Duodenal mucosa (tissue), 2 donors: ENCODE data around the gene RABGAP1L.

Experiments
- H3K27ac ChIP-seq: one replicate; pipeline ENCODE4 v1.7.0; 2013; ENCODE audit warnings: low read depth, low read length
- H3K27me3 ChIP-seq, 2 donors: one replicate each; pipeline ENCODE4 v1.7.0; 2013; ENCODE audit warnings: low read length in 2 of 2, control low read depth in 1 of 2; ENCODE audit not compliant: insufficient read depth in 2 of 2, control insufficient read depth in 1 of 2
- H3K36me3 ChIP-seq, 2 donors: one replicate each; pipeline ENCODE4 v1.7.0; 2013; ENCODE audit warnings: low read length in 2 of 2, control low read depth in 1 of 2; ENCODE audit not compliant: insufficient read depth in 2 of 2, control insufficient read depth in 1 of 2
- H3K4me1 ChIP-seq, 2 donors: one replicate each; pipeline ENCODE4 v1.7.0; 2013; ENCODE audit warnings: low read length in 2 of 2, control low read depth in 1 of 2; ENCODE audit not compliant: insufficient read depth in 2 of 2, control insufficient read depth in 1 of 2
- H3K4me3 ChIP-seq, 2 donors: one replicate each; pipeline ENCODE4 v1.7.0; 2013; ENCODE audit warnings: low read length in 2 of 2, low read depth in 1 of 2
- H3K9ac ChIP-seq, 2 donors: one replicate each; pipeline ENCODE4 v1.7.0; 2013; ENCODE audit warnings: low read length in 2 of 2, low read depth in 1 of 2
- H3K9me3 ChIP-seq, 2 donors: one replicate each; pipeline ENCODE4 v1.7.0; 2013; ENCODE audit warnings: low read length in 2 of 2, control low read depth in 1 of 2; ENCODE audit not compliant: control insufficient read depth in 1 of 2

Gene RABGAP1L

GRCh38 chr1:174262349-174263241 lies 103.3 kb downstream of the RABGAP1L start:
- no peak overlapping the region for H3K9ac ChIP-seq
- H3K27me3 ChIP-seq, result no peaks in the 10 kb centered on the region
- H3K9me3 ChIP-seq, result no peaks in the 10 kb centered on the region
- no peaks in the 10 kb centered on the region for H3K36me3 ChIP-seq
- peaks cover 6 to 10% of the 10 kb centered on the region in 2 donors for H3K4me1 ChIP-seq
- H3K27ac ChIP-seq, result no peak overlapping the region
- H3K4me3 ChIP-seq, result no peak overlapping the region

- Histone ChIP-seq H3K27me3 (no peaks in the 10 kb centered on the region), H3K4me3 (no peak overlapping the region), H3K4me1 (peaks cover 10 to 15% of the 10 kb centered on the region in 2 donors), H3K9ac (no peak overlapping the region), H3K36me3 (no peaks in the 10 kb centered on the region), H3K27ac (no peak overlapping the region), H3K9me3 (no peaks in the 10 kb centered on the region)
Observed at GRCh38 chr1:174265282-174265681, 106.0 kb downstream of the RABGAP1L start.

- Histone ChIP-seq H3K27me3 (no peaks in the 10 kb centered on the region), H3K9ac (no peak overlapping the region), H3K9me3 (no peaks in the 10 kb centered on the region), H3K4me3 (no peak overlapping the region), H3K27ac (no peak overlapping the region), H3K36me3 (no peaks in the 10 kb centered on the region), H3K4me1 (peaks cover 10 to 15% of the 10 kb centered on the region in 2 donors)
Observed at GRCh38 chr1:174266476-174266875, 107.2 kb downstream of the RABGAP1L start.

GRCh38 chr1:174266991-174267612 lies 107.8 kb downstream of the RABGAP1L start:
- Histone ChIP-seq H3K4me3 (no peak overlapping the region), H3K27me3 (no peaks in the 10 kb centered on the region), H3K9ac (no peak overlapping the region), H3K4me1 (peaks cover 10 to 15% of the 10 kb centered on the region in 2 donors), H3K9me3 (no peaks in the 10 kb centered on the region), H3K36me3 (no peaks in the 10 kb centered on the region), H3K27ac (no peak overlapping the region)

- peaks cover 10 to 15% of the 10 kb centered on the region in 2 donors for H3K4me1 ChIP-seq
- H3K36me3 ChIP-seq, result no peaks in the 10 kb centered on the region
- H3K9me3 ChIP-seq, result no peaks in the 10 kb centered on the region
- no peak overlapping the region for H3K9ac ChIP-seq
- H3K27ac ChIP-seq, result no peak overlapping the region
- no peaks in the 10 kb centered on the region for H3K27me3 ChIP-seq
- H3K4me3 ChIP-seq, result no peak overlapping the region
Observed at GRCh38 chr1:174269989-174270651, 110.8 kb downstream of the RABGAP1L start.

- no peaks in the 10 kb centered on the region for H3K27me3 ChIP-seq
- no peak overlapping the region for H3K9ac ChIP-seq
- no peaks in the 10 kb centered on the region for H3K36me3 ChIP-seq
- no peak overlapping the region for H3K27ac ChIP-seq
- H3K4me3 ChIP-seq, result no peak overlapping the region
- peaks cover 0 to 10% of the 10 kb centered on the region in 2 donors for H3K4me1 ChIP-seq
- no peaks in the 10 kb centered on the region for H3K9me3 ChIP-seq
Observed at GRCh38 chr1:174273190-174273589, 113.9 kb downstream of the RABGAP1L start.

- Histone ChIP-seq H3K4me3 (no peak overlapping the region), H3K9me3 (no peaks in the 10 kb centered on the region), H3K27me3 (no peaks in the 10 kb centered on the region), H3K36me3 (no peaks in the 10 kb centered on the region), H3K9ac (no peak overlapping the region), H3K4me1 (peaks cover 0 to 10% of the 10 kb centered on the region in 2 donors), H3K27ac (no peak overlapping the region)
Observed at GRCh38 chr1:174273776-174274175, 114.5 kb downstream of the RABGAP1L start.

GRCh38 chr1:174274452-174274851 lies 115.1 kb downstream of the RABGAP1L start:
- H3K27ac ChIP-seq, result no peak overlapping the region
- H3K9ac ChIP-seq, result no peak overlapping the region
- no peaks in the 10 kb centered on the region for H3K9me3 ChIP-seq
- H3K4me1 ChIP-seq, result peaks cover 0 to 4% of the 10 kb centered on the region in 2 donors
- no peaks in the 10 kb centered on the region for H3K36me3 ChIP-seq
- H3K4me3 ChIP-seq, result no peak overlapping the region
- no peaks in the 10 kb centered on the region for H3K27me3 ChIP-seq

GRCh38 chr1:174274884-174275283 lies 115.6 kb downstream of the RABGAP1L start:
- Histone ChIP-seq H3K27me3 (no peaks in the 10 kb centered on the region), H3K4me1 (no peaks in the 10 kb centered on the region), H3K9me3 (no peaks in the 10 kb centered on the region), H3K36me3 (no peaks in the 10 kb centered on the region), H3K27ac (no peak overlapping the region), H3K4me3 (no peak overlapping the region), H3K9ac (no peak overlapping the region)

GRCh38 chr1:174276087-174276486 lies 116.8 kb downstream of the RABGAP1L start:
- Histone ChIP-seq H3K4me3 (no peak overlapping the region), H3K9me3 (no peaks in the 10 kb centered on the region), H3K36me3 (peaks cover 0 to 8% of the 10 kb centered on the region in 2 donors), H3K9ac (no peak overlapping the region), H3K4me1 (no peaks in the 10 kb centered on the region), H3K27me3 (no peaks in the 10 kb centered on the region), H3K27ac (no peak overlapping the region)
